WTC11 (cell line): ENCODE results near the gene KIRREL3.

Experiments
- CBFB ChIP-seq: sonication (generic); formaldehyde crosslinking; IDR thresholded peaks from 2 replicates; pipeline ENCODE4 v1.8.1; 2022; ENCODE audit warnings: mild to moderate bottlenecking, low read depth, missing genetic modification reagents
- JUN ChIP-seq: sonication (generic); formaldehyde crosslinking; IDR thresholded peaks from 2 replicates; pipeline ENCODE4 v1.8.0; 2023; ENCODE audit warnings: mild to moderate bottlenecking, missing genetic modification reagents
- ZNF416 ChIP-seq: fragments of 250-450 bp; sonication (Bioruptor Pico); IDR thresholded peaks from 2 replicates; pipeline ENCODE4 v1.9.0; 2021; ENCODE audit warnings: mild to moderate bottlenecking, inconsistent platforms
- TF ChIP-seq, protein P1 (sequence below): fragments of 200-600 bp; IDR thresholded peaks from 2 replicates; pipeline ENCODE4 v1.8.0; 2022; ENCODE audit warnings: antibody characterized with exemption
- TF ChIP-seq, protein P2 (sequence below): sonication (generic); formaldehyde crosslinking; IDR thresholded peaks from 2 replicates; pipeline ENCODE4 v1.8.0; 2022; ENCODE audit warnings: missing genetic modification reagents
- TF ChIP-seq, protein P3 (sequence below): sonication (generic); formaldehyde crosslinking; IDR thresholded peaks from 2 replicates; pipeline ENCODE4 v1.8.1; 2023; ENCODE audit warnings: mild to moderate bottlenecking, missing genetic modification reagents, moderate library complexity

DNA sequence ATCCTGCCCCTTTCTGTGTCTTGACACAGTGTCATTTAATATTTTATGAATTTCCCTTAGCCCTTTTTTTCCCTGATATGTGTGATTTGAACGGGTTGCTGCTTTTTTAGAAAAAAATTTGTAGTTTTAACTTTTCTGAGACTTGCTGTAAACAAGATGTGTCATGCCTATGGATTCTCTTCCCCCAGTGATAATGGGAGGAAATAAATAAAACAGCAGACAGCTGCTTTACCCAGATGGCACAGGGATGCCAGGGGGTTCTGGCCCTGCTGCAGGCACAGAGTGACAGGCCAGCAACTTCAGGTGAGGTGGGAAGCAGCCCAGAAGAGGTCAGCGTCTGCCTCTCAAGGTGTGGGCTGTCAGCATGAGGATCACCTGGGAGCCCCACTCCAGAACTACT, 266.9 kb downstream of the KIRREL3 start:
- TF ChIP-seq, protein P1, sequence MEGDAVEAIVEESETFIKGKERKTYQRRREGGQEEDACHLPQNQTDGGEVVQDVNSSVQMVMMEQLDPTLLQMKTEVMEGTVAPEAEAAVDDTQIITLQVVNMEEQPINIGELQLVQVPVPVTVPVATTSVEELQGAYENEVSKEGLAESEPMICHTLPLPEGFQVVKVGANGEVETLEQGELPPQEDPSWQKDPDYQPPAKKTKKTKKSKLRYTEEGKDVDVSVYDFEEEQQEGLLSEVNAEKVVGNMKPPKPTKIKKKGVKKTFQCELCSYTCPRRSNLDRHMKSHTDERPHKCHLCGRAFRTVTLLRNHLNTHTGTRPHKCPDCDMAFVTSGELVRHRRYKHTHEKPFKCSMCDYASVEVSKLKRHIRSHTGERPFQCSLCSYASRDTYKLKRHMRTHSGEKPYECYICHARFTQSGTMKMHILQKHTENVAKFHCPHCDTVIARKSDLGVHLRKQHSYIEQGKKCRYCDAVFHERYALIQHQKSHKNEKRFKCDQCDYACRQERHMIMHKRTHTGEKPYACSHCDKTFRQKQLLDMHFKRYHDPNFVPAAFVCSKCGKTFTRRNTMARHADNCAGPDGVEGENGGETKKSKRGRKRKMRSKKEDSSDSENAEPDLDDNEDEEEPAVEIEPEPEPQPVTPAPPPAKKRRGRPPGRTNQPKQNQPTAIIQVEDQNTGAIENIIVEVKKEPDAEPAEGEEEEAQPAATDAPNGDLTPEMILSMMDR: no peak
- TF ChIP-seq, protein P2, sequence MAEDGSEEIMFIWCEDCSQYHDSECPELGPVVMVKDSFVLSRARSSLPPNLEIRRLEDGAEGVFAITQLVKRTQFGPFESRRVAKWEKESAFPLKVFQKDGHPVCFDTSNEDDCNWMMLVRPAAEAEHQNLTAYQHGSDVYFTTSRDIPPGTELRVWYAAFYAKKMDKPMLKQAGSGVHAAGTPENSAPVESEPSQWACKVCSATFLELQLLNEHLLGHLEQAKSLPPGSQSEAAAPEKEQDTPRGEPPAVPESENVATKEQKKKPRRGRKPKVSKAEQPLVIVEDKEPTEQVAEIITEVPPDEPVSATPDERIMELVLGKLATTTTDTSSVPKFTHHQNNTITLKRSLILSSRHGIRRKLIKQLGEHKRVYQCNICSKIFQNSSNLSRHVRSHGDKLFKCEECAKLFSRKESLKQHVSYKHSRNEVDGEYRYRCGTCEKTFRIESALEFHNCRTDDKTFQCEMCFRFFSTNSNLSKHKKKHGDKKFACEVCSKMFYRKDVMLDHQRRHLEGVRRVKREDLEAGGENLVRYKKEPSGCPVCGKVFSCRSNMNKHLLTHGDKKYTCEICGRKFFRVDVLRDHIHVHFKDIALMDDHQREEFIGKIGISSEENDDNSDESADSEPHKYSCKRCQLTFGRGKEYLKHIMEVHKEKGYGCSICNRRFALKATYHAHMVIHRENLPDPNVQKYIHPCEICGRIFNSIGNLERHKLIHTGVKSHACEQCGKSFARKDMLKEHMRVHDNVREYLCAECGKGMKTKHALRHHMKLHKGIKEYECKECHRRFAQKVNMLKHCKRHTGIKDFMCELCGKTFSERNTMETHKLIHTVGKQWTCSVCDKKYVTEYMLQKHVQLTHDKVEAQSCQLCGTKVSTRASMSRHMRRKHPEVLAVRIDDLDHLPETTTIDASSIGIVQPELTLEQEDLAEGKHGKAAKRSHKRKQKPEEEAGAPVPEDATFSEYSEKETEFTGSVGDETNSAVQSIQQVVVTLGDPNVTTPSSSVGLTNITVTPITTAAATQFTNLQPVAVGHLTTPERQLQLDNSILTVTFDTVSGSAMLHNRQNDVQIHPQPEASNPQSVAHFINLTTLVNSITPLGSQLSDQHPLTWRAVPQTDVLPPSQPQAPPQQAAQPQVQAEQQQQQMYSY (CRISPR knock-in tag): no peak
- TF ChIP-seq, protein P3, sequence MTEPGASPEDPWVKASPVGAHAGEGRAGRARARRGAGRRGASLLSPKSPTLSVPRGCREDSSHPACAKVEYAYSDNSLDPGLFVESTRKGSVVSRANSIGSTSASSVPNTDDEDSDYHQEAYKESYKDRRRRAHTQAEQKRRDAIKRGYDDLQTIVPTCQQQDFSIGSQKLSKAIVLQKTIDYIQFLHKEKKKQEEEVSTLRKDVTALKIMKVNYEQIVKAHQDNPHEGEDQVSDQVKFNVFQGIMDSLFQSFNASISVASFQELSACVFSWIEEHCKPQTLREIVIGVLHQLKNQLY (CRISPR knock-in tag): no peak
- TF ChIP-seq ZNF416 (CRISPR knock-in tag): no peak
- no peak for TF ChIP-seq JUN
- no peak for TF ChIP-seq CBFB (CRISPR knock-in tag)
